Caco-2 (cell line): Measurements from ENCODE around the gene MACROD2. TPM values are rescaled to one million over a fixed set of nuclear protein-coding genes. Genes with fewer than 3 reads are reported as not detected.

Experiments used
- BruUV-seq: library from RNA; stranded (reverse); fragments of 400-500 nt; replicated peaks from 2 replicates; lab custom pipeline; 2021; lab: Mats Ljungman, UMichigan
- CTCF ChIA-PET: fragments of 300-600 bp; sonication (Branson Sonifier 250); formaldehyde crosslinking; loops from one replicate; lab custom pipeline; 2022; ENCODE audit warnings: antibody characterized with exemption; lab: Charles Lee
- POLR2A ChIA-PET: fragments of 300-600 bp; sonication (Branson Sonifier 250); formaldehyde crosslinking; loops from one replicate; lab custom pipeline; 2022; ENCODE audit warnings: antibody characterized with exemption; lab: Charles Lee
- DNase-seq, 2 experiments: peaks; one replicate each; pipeline versions ENCODE4 v3.0.0 to v3.0.0-alpha.2; 2020 to 2022
- H3K27me3 ChIP-seq: replicated peaks from 2 replicates; pipeline ENCODE4 v1.6.0; 2011; ENCODE audit warnings: low read length; ENCODE audit not compliant: control insufficient read depth, insufficient read depth
- H3K36me3 ChIP-seq: 2 replicates; pipeline ENCODE4 v1.5.1; 2011; ENCODE audit warnings: low read length; ENCODE audit not compliant: control insufficient read depth, insufficient read depth
- H3K4me1 ChIP-seq: fragments of 250-450 bp; sonication (Bioruptor Pico); 2 replicates; pipeline ENCODE4 v1.5.1; 2020; ENCODE audit warnings: mild to moderate bottlenecking
- H3K4me3 ChIP-seq: 2 replicates; pipeline ENCODE4 v1.5.1; 2011; ENCODE audit warnings: low read depth, mild to moderate bottlenecking, control low read depth, low read length
- H3K9me3 ChIP-seq: fragments of 250-450 bp; sonication (Bioruptor Pico); 2 replicates; pipeline ENCODE4 v1.5.1; 2020; ENCODE audit warnings: mild to moderate bottlenecking, moderate library complexity
- H3K27ac Mint-ChIP-seq: one replicate; pipeline ENCODE4 v1.8.0; 2022; ENCODE audit warnings: mixed read lengths; ENCODE audit not compliant: unreplicated experiment
- H3K27me3 Mint-ChIP-seq: one replicate; pipeline ENCODE4 v1.8.0; 2022; ENCODE audit warnings: mixed read lengths; ENCODE audit not compliant: insufficient read depth, unreplicated experiment
- H3K36me3 Mint-ChIP-seq: one replicate; pipeline ENCODE4 v1.8.0; 2022; ENCODE audit warnings: mild to moderate bottlenecking, mixed read lengths; ENCODE audit not compliant: insufficient read depth, unreplicated experiment
- H3K4me1 Mint-ChIP-seq: one replicate; pipeline ENCODE4 v1.8.0; 2022; ENCODE audit warnings: low read depth, mixed read lengths; ENCODE audit not compliant: unreplicated experiment
- H3K4me3 Mint-ChIP-seq: one replicate; pipeline ENCODE4 v1.8.0; 2022; ENCODE audit warnings: mild to moderate bottlenecking, moderate library complexity, mixed read lengths; ENCODE audit not compliant: unreplicated experiment
- H3K9me3 Mint-ChIP-seq: one replicate; pipeline ENCODE4 v1.8.0; 2022; ENCODE audit warnings: mixed read lengths; ENCODE audit not compliant: unreplicated experiment
- CTCF ChIP-seq, 2 experiments: fragments of 200-600 bp in 1 of 2; IDR thresholded peaks; 1 replicate in 1 of 2; 2 replicates in 1 of 2; pipeline versions ENCODE4 v1.5.1 to v1.8.0; 2011 to 2022; ENCODE audit warnings: antibody characterized with exemption in 1 of 2, control low read depth in 1 of 2, inconsistent platforms in 1 of 2, low read depth in 1 of 2, low read length in 1 of 2, mild to moderate bottlenecking in 1 of 2, moderate library complexity in 1 of 2; ENCODE audit not compliant: insufficient read depth in 1 of 2, severe bottlenecking in 1 of 2, unreplicated experiment in 1 of 2
- intact Hi-C: fragments of 100-400 bp; cut with micrococcal nuclease; formaldehyde crosslinking; loops from one replicate; pipeline ENCODE4 v1.10.0; 2022; ENCODE audit not compliant: unreplicated experiment
- total RNA-seq: library from RNA; stranded (reverse); gene quantifications from 2 replicates; pipeline ENCODE4 v1.2.3, GENCODE V29; 2022

The MACROD2 gene
- total RNA-seq, 1 experiment from 2014 or later, result 6.4 TPM

GRCh38 chr20:15847196-15847784 lies 1852.0 kb downstream of the MACROD2 start:
- Mint-ChIP-seq H3K27ac (no peak overlapping the region), H3K27me3 (no peaks in the 10 kb centered on the region), H3K9me3 (no peaks in the 10 kb centered on the region), H3K4me3 (no peak overlapping the region), H3K36me3 (no peaks in the 10 kb centered on the region), H3K4me1 (no peaks in the 10 kb centered on the region)
- ChIA-PET CTCF (no interaction called here), POLR2A (no interaction called here)
- no peaks in the 10 kb centered on the region for H3K27me3 ChIP-seq
- intact Hi-C loops, result no loop called here
- no peak overlapping the region for H3K4me3 ChIP-seq
- no peak for TF ChIP-seq CTCF (IDR thresholded peaks at IDR 0.05; ENCODE audit: insufficient read depth in 1 of 2, low read depth in 1 of 2, low read length in 1 of 2, severe bottlenecking in 1 of 2, unreplicated experiment in 1 of 2)
- DNase-seq, result no peak
- BruUV-seq, result no TSS peak
- H3K4me1 ChIP-seq, result no peaks in the 10 kb centered on the region; the same call in 1 of the 2 replicates
- H3K36me3 ChIP-seq, result no peaks in the 10 kb centered on the region
- H3K9me3 ChIP-seq, result no peaks in the 10 kb centered on the region

GRCh38 chr20:15848126-15848525 lies 1852.8 kb downstream of the MACROD2 start:
- Histone ChIP-seq H3K36me3 (no peaks in the 10 kb centered on the region), H3K4me1 (no peaks in the 10 kb centered on the region; the same call in 1 of the 2 replicates), H3K4me3 (no peak overlapping the region), H3K9me3 (no peaks in the 10 kb centered on the region), H3K27me3 (no peaks in the 10 kb centered on the region)
- H3K36me3 Mint-ChIP-seq, result no peaks in the 10 kb centered on the region
- intact Hi-C loops, result no loop called here
- ChIA-PET CTCF (no interaction called here), POLR2A (no interaction called here)
- H3K27me3 Mint-ChIP-seq, result no peaks in the 10 kb centered on the region
- no TSS peak for BruUV-seq
- DNase-seq, result no peak
- no peaks in the 10 kb centered on the region for H3K9me3 Mint-ChIP-seq
- no peak for TF ChIP-seq CTCF (IDR thresholded peaks at IDR 0.05; ENCODE audit: insufficient read depth in 1 of 2, low read depth in 1 of 2, low read length in 1 of 2, severe bottlenecking in 1 of 2, unreplicated experiment in 1 of 2)
- H3K27ac Mint-ChIP-seq, result no peak overlapping the region
- H3K4me3 Mint-ChIP-seq, result no peak overlapping the region
- no peaks in the 10 kb centered on the region for H3K4me1 Mint-ChIP-seq

DNA sequence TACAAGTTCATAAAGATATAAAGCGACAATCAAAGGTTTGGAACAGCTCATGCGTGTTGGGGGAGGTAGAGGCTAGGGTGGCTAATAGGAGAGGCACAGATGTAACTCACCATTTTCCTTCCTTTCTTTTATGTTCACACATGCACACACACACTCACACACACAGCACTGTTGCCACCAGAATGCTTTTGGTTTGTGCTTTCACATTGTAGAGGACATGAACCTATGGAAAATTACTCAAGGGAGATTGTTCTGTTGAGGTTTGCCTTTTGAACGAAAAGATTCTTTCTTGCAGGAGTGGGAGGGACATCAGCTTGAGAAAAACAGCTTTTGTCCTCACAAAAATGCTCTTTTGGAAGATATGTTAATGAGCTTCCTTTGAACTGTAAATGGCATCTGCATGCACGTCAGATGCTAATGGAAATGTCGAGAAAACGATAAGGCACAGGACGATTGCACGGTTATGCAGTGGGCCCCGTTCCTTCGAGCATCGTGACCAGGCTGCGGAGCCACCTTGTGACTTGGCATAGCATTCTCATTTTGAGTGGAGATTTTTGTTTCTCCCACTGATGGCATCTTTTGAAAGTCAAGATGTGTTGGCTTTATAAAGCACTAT lies 1853.8 kb downstream of the MACROD2 start:
- H3K27ac Mint-ChIP-seq, result no peak overlapping the region
- H3K4me3 ChIP-seq, result no peak overlapping the region
- H3K4me1 Mint-ChIP-seq, result no peaks in the 10 kb centered on the region
- H3K27me3 ChIP-seq, result no peaks in the 10 kb centered on the region
- no peak overlapping the region for H3K4me3 Mint-ChIP-seq
- ChIA-PET CTCF (no interaction called here), POLR2A (no interaction called here)
- H3K4me1 ChIP-seq, result no peaks in the 10 kb centered on the region; the same call in 1 of the 2 replicates
- TF ChIP-seq CTCF (IDR thresholded peaks at IDR 0.05; ENCODE audit: insufficient read depth in 1 of 2, low read depth in 1 of 2, low read length in 1 of 2, severe bottlenecking in 1 of 2, unreplicated experiment in 1 of 2), result no peak
- no TSS peak for BruUV-seq
- H3K9me3 Mint-ChIP-seq, result no peaks in the 10 kb centered on the region
- no peaks in the 10 kb centered on the region for H3K36me3 Mint-ChIP-seq
- H3K36me3 ChIP-seq, result no peaks in the 10 kb centered on the region
- H3K9me3 ChIP-seq, result no peaks in the 10 kb centered on the region
- intact Hi-C loops, result no loop called here
- no peak for DNase-seq
- no peaks in the 10 kb centered on the region for H3K27me3 Mint-ChIP-seq
